ENCODE measurements around the gene FTCD. TPM values are rescaled to one million over a fixed set of nuclear protein-coding genes. Genes with fewer than 3 reads are reported as not detected.

The FTCD gene
- total and polyA plus RNA-seq, 2 of the 8 experiments (the other 6 are each of a cell fraction or from before 2014, with no cell fraction given): 3.3 to 4.9 TPM

DNA sequence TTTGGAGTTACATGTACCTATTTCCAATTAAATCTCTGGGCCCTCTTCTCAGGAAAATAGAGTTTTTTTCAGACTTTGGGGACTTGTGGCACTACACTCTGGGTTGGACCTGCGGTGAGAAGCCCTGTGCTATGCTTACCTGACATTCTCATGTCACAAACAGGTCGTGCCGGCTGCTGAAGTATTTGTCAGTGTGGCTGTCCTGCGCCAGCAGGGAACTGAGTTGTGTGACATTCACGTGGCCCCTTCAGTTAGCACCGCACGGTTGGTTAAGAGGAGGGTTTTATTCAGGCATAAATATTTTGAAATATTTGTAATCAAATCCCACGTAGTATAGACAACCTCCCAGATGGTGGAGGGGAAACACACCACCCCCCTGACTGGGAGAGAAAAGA lies 63.8 kb downstream of the FTCD start:
- Histone ChIP-seq H3K9ac (replicated peaks in 1 of 4; ENCODE audit: extremely low read depth in 1 of 4, low read depth in 3 of 4, low read length in 3 of 4) (no peak overlapping the region), H2AK5ac (ENCODE audit: low read depth, low read length) (no peak overlapping the region), H2BK15ac (ENCODE audit: low read length) (no peak overlapping the region), H3K9me3 (ENCODE audit: insufficient read depth in 2 of 2, low read depth in 1 of 2, low read length in 1 of 2) (peaks cover 19 to 33% of the 10 kb centered on the region in 2 experiments), H3K27me3 (replicated peaks in 1 of 4; ENCODE audit: control insufficient read depth in 3 of 4, extremely low read depth in 1 of 4, insufficient read depth in 3 of 4, low read length in 3 of 4) (peaks cover 0 to 3% (median 0%) of the 10 kb centered on the region in 4 experiments; a peak in 1 of 7 replicates), H3K79me1 (ENCODE audit: low read depth, low read length) (no peaks in the 10 kb centered on the region), H2BK5ac (ENCODE audit: low read depth, low read length) (no peak overlapping the region), H3K4me2 (ENCODE audit: insufficient read depth in 1 of 2, low read depth in 2 of 2, low read length in 2 of 2) (no peak overlapping the region), H3K4ac (replicated peaks; ENCODE audit: insufficient read length, low read depth, low read length) (no peak overlapping the region), H2BK120ac (replicated peaks; ENCODE audit: low read depth, low read length) (no peak overlapping the region), H4K8ac (ENCODE audit: extremely low read depth, insufficient read depth, low read length) (no peak overlapping the region), H3K23ac (ENCODE audit: insufficient read length) (no peak overlapping the region), H2BK12ac (ENCODE audit: low read depth, low read length) (no peak overlapping the region), H2BK20ac (ENCODE audit: low read length) (no peak overlapping the region), H4K20me1 (replicated peaks in 1 of 2; ENCODE audit: control insufficient read depth in 1 of 2, insufficient read depth in 2 of 2, low read length in 2 of 2) (peaks cover 0 to 4% of the 10 kb centered on the region in 2 experiments), H4K5ac (ENCODE audit: insufficient read length, low read depth, low read length) (no peak overlapping the region), H4K91ac (replicated peaks; ENCODE audit: insufficient read length, low read length) (no peak overlapping the region), H3K36me3 (ENCODE audit: control insufficient read depth in 2 of 4, insufficient read depth in 4 of 4, low read length in 3 of 4) (no peaks in the 10 kb centered on the region), H3K18ac (ENCODE audit: extremely low read depth, low read length) (no peak overlapping the region), H3K23me2 (ENCODE audit: low read depth, low read length) (peaks cover 5% of the 10 kb centered on the region; the same call in 1 of the 2 replicates), H3K56ac (replicated peaks; ENCODE audit: insufficient read length, low read depth, low read length) (no peak overlapping the region), H3K79me2 (ENCODE audit: control insufficient read depth in 1 of 2, insufficient read depth in 2 of 2, low read length in 2 of 2) (no peaks in the 10 kb centered on the region), H2AFZ (ENCODE audit: low read length) (no peak overlapping the region), H3K4me3 (ENCODE audit: extremely low read depth in 1 of 4, insufficient read depth in 2 of 4, low read depth in 3 of 4, low read length in 4 of 4) (no peak overlapping the region), H3K14ac (ENCODE audit: insufficient read length) (no peak overlapping the region), H3K27ac (ENCODE audit: low read depth, low read length) (no peak overlapping the region), H3K4me1 (replicated peaks in 1 of 4; ENCODE audit: control insufficient read depth in 3 of 4, insufficient read depth in 4 of 4, low read length in 3 of 4) (no peaks in the 10 kb centered on the region)
- DNase-seq (ENCODE audit: low read depth in 1 of 2, low spot score in 2 of 2): no peak
- ChIA-PET CTCF (ENCODE audit: partially characterized antibody) (no interaction called here), POLR2A (ENCODE audit: partially characterized antibody) (no interaction called here)
- no peak for TF ChIP-seq TBP (IDR thresholded peaks at IDR 0.05; ENCODE audit: low read depth, low read length)
- TF ChIP-seq GTF2F1 (IDR thresholded peaks at IDR 0.05; ENCODE audit: borderline replicate concordance, low read depth, low read length): no peak
- no peak for TF ChIP-seq EP300 (IDR thresholded peaks at IDR 0.05; ENCODE audit: borderline replicate concordance in 1 of 2, low read depth in 2 of 2, low read length in 2 of 2)
- no peak for TF ChIP-seq CEBPB (IDR thresholded peaks at IDR 0.05; ENCODE audit: low read depth, low read length)
- TF ChIP-seq CTBP2 (IDR thresholded peaks at IDR 0.05; ENCODE audit: borderline replicate concordance, insufficient read depth, insufficient read length, low read length): no peak
- TF ChIP-seq SP4 (IDR thresholded peaks at IDR 0.05; ENCODE audit: low read length): no peak
- no peak for TF ChIP-seq TCF12 (IDR thresholded peaks at IDR 0.05; ENCODE audit: low read depth, low read length)
- no peak for TF ChIP-seq MAFK (IDR thresholded peaks at IDR 0.05; ENCODE audit: low read depth, low read length)
- TF ChIP-seq CREB1 (IDR thresholded peaks at IDR 0.05): no peak
- TF ChIP-seq CHD1 (IDR thresholded peaks at IDR 0.05; ENCODE audit: low read depth, low read length): no peak
- no peak for TF ChIP-seq HDAC2 (IDR thresholded peaks at IDR 0.05; ENCODE audit: borderline replicate concordance in 1 of 2, low read depth in 2 of 2, low read length in 2 of 2)
- 91% methylated on average over 8 of the region's 8 CpGs; no CpG with 5 or more reads in 1 of the 2 experiments for WGBS, 2 experiments (ENCODE audit: extremely low coverage in 1 of 2, insufficient coverage in 1 of 2, insufficient read length in 1 of 2, insufficient replicate concordance in 2 of 2, low coverage in 1 of 2, low lambda C conversion rate in 2 of 2, missing lambda C conversion rate in 1 of 2)
- no peak for FAIRE-seq

All from H1 (cell line).